HL-60/S4 treated with phorbol 12-myristate 13-acetate at 8.2 ng/mL for 4 days and 3 days (cell line): ENCODE data around the gene CRIM1.

Experiments used
- in situ Hi-C: fragments of 300-500 bp; cut with MboI; formaldehyde crosslinking; loops from 2 replicates; pipeline ENCODE4 v1.15.0; 2022; ENCODE audit warnings: low sequenced_read_pairs

Gene CRIM1

DNA sequence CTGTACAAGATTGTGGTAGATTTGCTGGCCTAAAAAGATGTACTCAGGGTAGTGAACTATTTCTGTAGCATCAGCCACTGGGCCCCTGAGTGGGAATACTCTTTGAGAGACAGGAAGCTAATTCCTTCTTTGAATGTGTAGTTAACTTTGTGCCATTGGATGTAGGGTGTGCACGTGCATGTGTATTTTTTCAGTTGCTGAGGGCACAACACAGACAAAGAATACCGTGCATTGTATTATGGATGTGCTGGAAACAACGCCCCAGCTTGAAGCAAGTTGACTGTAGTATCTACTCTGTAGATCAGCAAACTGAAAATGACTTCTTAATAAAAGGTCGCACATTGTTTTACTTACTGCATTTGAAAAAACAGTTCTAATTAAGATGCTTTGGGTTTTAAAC lies 14.1 kb downstream of the CRIM1 start:
- in situ Hi-C loops = loop anchor here (25.0 kb wide), 2 partner anchors 293 to 418 kb away; no protein-coding TSS in a partner anchor

GRCh38 chr2:36370281-36370680 lies 14.7 kb downstream of the CRIM1 start:
- in situ Hi-C loops = loop anchor here (25.0 kb wide), 2 partner anchors 292 to 417 kb away; no protein-coding TSS in a partner anchor

DNA sequence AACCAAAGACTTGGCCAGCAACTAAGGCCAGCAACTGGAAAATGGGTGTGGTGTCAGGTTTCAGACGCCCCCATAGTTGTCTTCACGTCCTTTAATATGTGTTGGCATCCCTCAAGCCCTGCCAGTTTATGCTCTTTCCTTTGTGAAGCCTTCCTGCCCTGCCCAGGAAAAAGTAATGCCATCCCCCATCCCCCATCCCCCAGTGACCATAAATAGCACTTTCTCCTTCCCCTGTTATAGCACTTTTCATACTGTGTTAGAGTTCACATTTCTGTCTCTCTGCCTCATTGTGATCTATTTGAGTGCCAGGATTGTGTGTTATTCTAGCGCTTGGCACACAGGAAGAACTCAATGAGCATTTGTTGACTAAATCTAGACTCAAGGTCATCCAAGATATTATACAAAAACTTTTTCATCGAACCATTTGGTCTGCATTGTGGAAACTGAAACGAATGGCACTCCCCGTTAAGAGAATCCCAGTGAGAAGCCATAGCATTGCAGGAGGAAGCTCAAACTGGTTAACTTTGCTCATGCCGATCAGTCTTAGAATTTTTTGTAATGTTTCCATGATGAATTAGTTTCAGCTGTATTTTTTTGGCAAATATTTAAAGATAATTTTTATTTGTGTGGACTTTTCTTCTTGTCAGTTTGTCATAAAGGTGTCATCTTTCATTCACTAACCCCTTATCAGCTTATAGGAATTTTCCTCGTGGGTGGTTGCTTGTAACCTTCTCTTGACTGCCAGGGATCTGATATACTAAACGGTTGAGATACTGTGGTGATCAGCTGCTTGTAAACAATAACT lies 15.7 kb downstream of the CRIM1 start:
- in situ Hi-C loops = loop anchor here (25.0 kb wide), 2 partner anchors 291 to 416 kb away; no protein-coding TSS in a partner anchor

DNA sequence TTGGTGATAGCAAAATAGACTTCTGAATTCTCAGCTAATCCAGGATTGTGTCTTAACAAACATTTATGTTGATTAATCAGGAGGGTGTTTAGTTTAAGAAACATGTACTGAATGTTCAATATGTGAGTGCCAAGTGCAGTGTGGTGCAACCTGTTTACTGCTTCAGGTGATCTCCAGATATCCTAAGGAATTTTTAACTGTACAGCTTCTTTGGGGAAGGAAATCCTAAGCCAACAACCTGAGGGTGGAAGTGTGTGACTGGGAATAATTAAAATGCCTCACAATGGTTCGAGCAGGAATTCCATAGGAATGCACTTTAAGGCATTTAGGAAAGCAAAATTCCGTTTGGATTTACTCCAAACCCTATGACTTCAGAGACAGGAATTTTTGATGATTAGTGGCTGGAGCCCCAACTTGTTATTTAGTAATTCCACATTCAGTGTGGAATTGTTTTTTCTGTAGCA lies 16.4 kb downstream of the CRIM1 start:
- in situ Hi-C loops = loop anchor here (25.0 kb wide), 2 partner anchors 290 to 415 kb away; no protein-coding TSS in a partner anchor

- in situ Hi-C loops = loop anchor here (25.0 kb wide), 2 partner anchors 289 to 414 kb away; no protein-coding TSS in a partner anchor
Observed at GRCh38 chr2:36373149-36373926, 17.8 kb downstream of the CRIM1 start.

GRCh38 chr2:36374585-36374984 lies 19.0 kb downstream of the CRIM1 start:
- in situ Hi-C loops = loop anchor here (25.0 kb wide), 2 partner anchors 288 to 413 kb away; no protein-coding TSS in a partner anchor

- in situ Hi-C loops = no loop called here
Observed at GRCh38 chr2:36376319-36376765, 20.8 kb downstream of the CRIM1 start.

DNA sequence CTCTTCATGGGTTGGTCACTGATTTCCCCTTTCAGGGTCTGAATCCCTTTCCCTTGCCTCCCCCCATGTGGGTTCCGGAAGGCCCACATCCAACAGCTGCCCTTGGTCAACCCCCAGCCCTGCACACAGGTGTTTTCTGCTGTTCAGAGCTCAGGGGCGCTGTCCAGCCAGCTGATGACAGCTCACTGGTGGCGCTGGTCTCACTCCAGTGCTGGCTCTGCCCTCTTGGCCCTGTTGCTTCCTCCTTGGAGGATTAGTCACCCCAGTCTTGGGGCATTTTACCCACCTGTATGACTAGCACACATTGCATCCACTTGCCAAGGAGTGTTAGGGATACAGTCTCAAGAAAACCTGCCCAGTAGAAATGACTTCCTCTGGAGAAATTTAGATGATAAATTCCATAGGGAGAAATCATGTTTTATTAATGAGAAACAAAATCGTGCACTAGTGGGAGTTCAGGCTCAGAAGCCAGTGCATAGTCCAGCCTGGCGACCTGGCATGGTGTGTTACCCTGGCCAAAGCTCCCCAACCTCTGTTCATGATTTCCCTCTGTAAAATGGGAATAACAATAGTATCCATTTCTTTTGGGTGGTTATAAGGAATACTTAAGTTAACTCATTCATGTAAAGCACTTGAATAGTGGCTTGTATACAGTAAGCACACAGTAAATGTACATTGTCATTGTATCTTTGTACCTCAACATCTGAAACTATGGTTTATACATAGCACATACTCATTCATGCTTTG lies 21.6 kb downstream of the CRIM1 start:
- in situ Hi-C loops = no loop called here

GRCh38 chr2:36379710-36380448 lies 24.3 kb downstream of the CRIM1 start:
- in situ Hi-C loops = no loop called here

DNA sequence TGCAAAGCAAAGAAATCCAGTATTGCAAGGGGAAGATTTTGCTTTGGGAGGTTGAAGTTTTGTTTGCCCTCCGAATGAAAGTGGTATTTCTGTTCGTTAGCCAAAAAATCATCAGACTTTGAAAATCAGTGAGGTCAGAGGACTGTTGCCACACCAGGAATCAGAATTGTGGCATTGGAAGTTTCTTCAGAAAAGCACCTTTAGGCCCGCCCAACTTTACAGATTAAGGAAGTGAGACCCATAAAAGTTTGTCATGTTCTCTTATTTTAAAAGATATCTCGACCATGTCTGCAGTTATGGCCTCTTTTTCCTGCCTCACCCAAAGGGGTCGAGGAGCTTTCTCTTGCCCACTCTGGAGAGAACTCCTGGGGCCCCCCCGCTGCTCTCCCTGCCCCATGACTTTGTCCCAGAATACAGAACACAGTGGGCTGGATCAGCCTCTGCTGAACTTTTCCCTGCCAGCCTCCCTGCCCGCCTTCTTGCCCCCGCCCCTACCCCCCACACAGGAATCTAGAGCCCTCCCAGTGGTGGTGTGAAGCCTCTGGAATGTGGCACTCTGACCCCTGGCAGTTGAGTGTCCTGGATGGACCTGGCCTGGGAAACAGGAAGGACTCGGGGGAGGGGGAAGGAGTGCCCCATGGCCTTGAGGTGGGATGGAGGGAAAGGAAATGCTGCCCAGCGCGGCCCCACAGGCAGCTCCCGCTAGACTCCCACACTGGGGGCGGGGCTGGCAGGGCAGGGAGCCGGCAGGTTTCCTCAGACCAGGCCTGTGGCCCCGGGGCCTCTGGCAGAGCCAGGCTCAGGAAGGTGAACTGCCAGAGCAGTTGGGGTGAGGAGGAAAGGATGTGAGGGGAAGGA lies 25.3 kb downstream of the CRIM1 start:
- in situ Hi-C loops = no loop called here

- in situ Hi-C loops = no loop called here
Observed at GRCh38 chr2:36381993-36382392, 26.4 kb downstream of the CRIM1 start.

DNA sequence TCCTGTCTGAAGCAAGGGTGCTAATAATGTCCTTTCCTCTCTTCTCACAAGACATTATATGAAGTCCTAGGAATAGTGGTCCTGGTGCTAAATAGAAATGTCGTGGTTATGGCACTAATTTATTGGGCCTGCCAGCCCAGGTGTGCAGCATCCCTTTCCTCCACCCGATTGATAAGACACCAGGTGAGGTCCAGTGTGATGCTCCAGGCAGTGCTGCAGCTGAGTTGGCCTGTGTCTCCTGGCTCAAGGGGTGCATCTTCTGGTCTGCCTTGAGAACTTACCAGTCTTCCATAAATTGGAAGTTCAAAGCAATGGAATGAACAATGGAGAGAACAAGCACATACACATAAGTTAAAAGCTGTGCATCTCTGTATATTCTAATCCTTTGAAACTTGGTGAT lies 26.9 kb downstream of the CRIM1 start:
- in situ Hi-C loops = no loop called here

GRCh38 chr2:36383726-36384125 lies 28.1 kb downstream of the CRIM1 start:
- in situ Hi-C loops = no loop called here

- in situ Hi-C loops = no loop called here
Observed at GRCh38 chr2:36384454-36384853, 28.9 kb downstream of the CRIM1 start.

GRCh38 chr2:36385603-36386002 lies 30.0 kb downstream of the CRIM1 start:
- in situ Hi-C loops = no loop called here

DNA sequence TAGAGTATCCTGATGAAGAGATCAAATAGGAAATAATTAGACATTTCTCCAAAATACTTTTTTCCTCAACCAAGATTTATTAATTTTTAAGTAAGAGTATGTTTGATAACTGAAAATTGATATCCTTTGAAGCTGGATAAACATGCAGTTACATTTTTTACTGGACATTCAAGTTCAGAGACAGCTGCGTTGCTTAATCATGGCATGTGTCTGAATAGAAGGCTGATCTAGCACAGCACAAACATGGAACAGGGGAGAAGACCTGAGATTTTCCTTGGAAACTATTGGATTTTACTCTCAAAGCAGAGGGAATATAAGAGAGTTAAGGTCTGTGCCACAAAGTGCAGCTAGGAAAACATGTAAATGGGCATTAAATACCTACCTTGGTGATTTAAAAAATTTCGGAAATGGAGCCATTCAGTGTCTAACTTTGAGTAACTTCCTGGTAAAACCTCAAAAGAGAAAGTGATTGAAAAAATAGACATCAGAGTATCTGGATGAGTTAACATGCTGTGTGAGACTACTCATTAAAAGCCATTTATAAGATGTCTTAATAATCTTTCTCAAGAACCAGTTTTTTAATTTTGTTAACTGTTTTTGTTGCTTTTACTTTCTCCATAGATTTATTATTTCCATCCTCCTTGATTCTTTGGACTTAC lies 31.8 kb downstream of the CRIM1 start:
- in situ Hi-C loops = no loop called here

DNA sequence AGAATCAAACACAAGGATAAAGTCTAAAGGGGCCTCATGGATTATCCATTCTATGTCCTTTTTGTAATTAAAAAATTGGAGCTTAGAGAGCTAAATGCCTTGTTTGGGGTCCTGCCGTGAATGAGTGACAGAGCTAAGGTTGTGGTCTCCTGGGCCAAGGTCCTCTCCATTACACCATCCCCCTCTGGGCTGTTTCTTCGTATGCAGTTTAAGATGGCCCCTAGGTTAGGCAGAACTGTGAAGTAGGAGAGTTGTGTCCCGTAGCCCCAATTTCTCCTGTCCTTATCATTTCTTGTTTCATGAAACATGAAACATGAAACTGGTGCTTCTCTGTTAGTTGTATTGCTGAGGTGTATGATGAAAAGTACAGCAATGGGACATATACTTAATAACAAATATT lies 32.9 kb downstream of the CRIM1 start:
- in situ Hi-C loops = no loop called here

GRCh38 chr2:36389091-36389564 lies 33.5 kb downstream of the CRIM1 start:
- in situ Hi-C loops = no loop called here

GRCh38 chr2:36389577-36389976 lies 34.0 kb downstream of the CRIM1 start:
- in situ Hi-C loops = no loop called here
